Adrenal gland (tissue), 12 donors: ENCODE results near the gene SLC12A6. TPM values are rescaled to one million over a fixed set of nuclear protein-coding genes. Genes with fewer than 3 reads are reported as not detected.

ENCODE experiments used
- DNase-seq, 7 donors: peaks; one replicate each; pipeline ENCODE4 v3.0.0-alpha.2; 2019 to 2020
- H3K27ac ChIP-seq, 5 donors: fragments of 200-600 bp; sonication (generic) in 4 of 5; 1 replicate in 3 of 5; 2 replicates in 2 of 5; pipeline versions ENCODE4 v1.5.1 to v1.8.0; 2016 to 2020; ENCODE audit warnings: mild to moderate bottlenecking in 1 of 5
- H3K27me3 ChIP-seq: fragments of 200-600 bp; 2 replicates; pipeline ENCODE4 v1.8.0; 2021
- H3K36me3 ChIP-seq, 2 donors: fragments of 200-600 bp; replicated peaks in 1 of 2; 1 replicate in 1 of 2; 2 replicates in 1 of 2; pipeline versions ENCODE4 v1.5.1 to v1.8.0; 2018 to 2022
- H3K4me1 ChIP-seq, 2 donors: fragments of 200-600 bp; replicated peaks in 1 of 2; 1 replicate in 1 of 2; 2 replicates in 1 of 2; pipeline versions ENCODE4 v1.5.1 to v1.8.0; 2018 to 2021
- H3K4me3 ChIP-seq, 4 donors: fragments of 200-600 bp; sonication (generic) in 3 of 4; one replicate each; pipeline ENCODE4 v1.5.1; 2016 to 2018
- H3K9me3 ChIP-seq, 3 donors: fragments of 200-600 bp; sonication (generic) in 1 of 3; replicated peaks in 1 of 3; 1 replicate in 2 of 3; 2 replicates in 1 of 3; pipeline versions ENCODE4 v1.5.1 to v1.8.0; 2016 to 2021
- CTCF ChIP-seq, 6 experiments: fragments of 450-650 bp in 4 of 6; fragments of 200-600 bp in 2 of 6; sonication (generic) in 1 of 6; IDR thresholded peaks; 1 replicate in 5 of 6; 2 replicates in 1 of 6; pipeline versions ENCODE4 v1.5.1 to v1.8.0; 2016 to 2021; ENCODE audit warnings: antibody characterized with exemption in 6 of 6, mild to moderate bottlenecking in 2 of 6, moderate library complexity in 1 of 6
- POLR2A ChIP-seq, 2 donors: fragments of 450-650 bp; IDR thresholded peaks; one replicate each; pipeline ENCODE4 v1.6.1; 2017; ENCODE audit warnings: antibody characterized with exemption in 2 of 2, mild to moderate bottlenecking in 2 of 2, moderate library complexity in 1 of 2
- WGBS, 4 donors: extraction: QIAGEN DNeasy Blood & Tissue Kit in 2 of 4; methylation state at CpG; one replicate each; pipeline versions ENCODE4 v1.1.5 to v1.1.7; 2013 to 2017; 5-methylcytosine and 5-hydroxymethylcytosine counted together
- intact Hi-C, 2 donors: fragments of 100-400 bp; cut with DNase I; formaldehyde crosslinking; loops; one replicate each; pipeline versions ENCODE4 v1.14.1 to v1.15.0; 2022 to 2023
- polyA plus RNA-seq, 3 donors: library from polyadenylated mRNA; stranded (reverse); fragments of 200-250 nt in 2 of 3; fragments of 350-450 nt in 1 of 3; fragmentation: Illumina TruSeq in 1 of 3; extraction: RNeasy Lipid Tissue Mini Kit (QIAGEN cat#74804) in 1 of 3; gene quantifications; one replicate each; pipeline ENCODE4 v1.2.3, GENCODE V29; 2013 to 2014
- total RNA-seq, 9 donors: library from RNA; depleted of rRNA in 4 of 9; stranded (reverse); fragments of >200 nt in 4 of 9; fragments of 120-200 nt in 1 of 9; fragmentation: NEBNext Ultra II Directional in 1 of 9; extraction: Animal tissue kit (Norgen Biotek cat#: 25700) in 1 of 9; gene quantifications; one replicate each; pipeline versions ENCODE4 v1.1.0 to v1.2.4, GENCODE V29; 2013 to 2023
- donor health status: healthy with polysubstance abuse.
- donor health status: Bipolar disorder and iron deficiency.
- donor health status: DM: yes; HTN: yes; CAD: no.
- donor health status: DM: no; HTN: no; CAD: no.
- donor health status: DM: no; HTN: no; CAD: no.
- donor health status: DM: yes; HTN: yes; CAD: no.

Gene SLC12A6
- total and polyA plus RNA-seq, 12 donors, result 3.3 to 101 (median 17.3) TPM

GRCh38 chr15:34266751-34267150 is 70.8 kb downstream of the SLC12A6 start:
- Histone ChIP-seq H3K4me3 (no peak overlapping the region), H3K9me3 (no peaks in the 10 kb centered on the region), H3K27ac (no peak overlapping the region), H3K36me3 (no peaks in the 10 kb centered on the region), H3K4me1 (peaks cover under 1% of the 10 kb centered on the region in 2 donors), H3K27me3 (no peaks in the 10 kb centered on the region)
- no peak for DNase-seq
- intact Hi-C loops, result no loop called here
- TF ChIP-seq POLR2A (IDR thresholded peaks at IDR 0.05), result no peak
- no peak for TF ChIP-seq CTCF (IDR thresholded peaks at IDR 0.05)

- 78 to 89% (median 84%) methylated on average over 2 of the region's 2 CpGs for WGBS, 4 donors
- intact Hi-C loops, result no loop called here
- no peak for DNase-seq
- H3K36me3 ChIP-seq, result no peaks in the 10 kb centered on the region
- H3K27ac ChIP-seq, result no peak overlapping the region
- H3K4me3 ChIP-seq, result no peak overlapping the region
- H3K27me3 ChIP-seq, result no peaks in the 10 kb centered on the region
- H3K9me3 ChIP-seq, result no peaks in the 10 kb centered on the region
- H3K4me1 ChIP-seq, result no peaks in the 10 kb centered on the region
- TF ChIP-seq POLR2A (IDR thresholded peaks at IDR 0.05) (no peak), CTCF (IDR thresholded peaks at IDR 0.05) (no peak)
Measured at GRCh38 chr15:34264076-34264475, 73.5 kb downstream of the SLC12A6 start.

- Histone ChIP-seq H3K9me3 (no peaks in the 10 kb centered on the region), H3K27me3 (no peaks in the 10 kb centered on the region), H3K27ac (no peak overlapping the region), H3K4me1 (no peaks in the 10 kb centered on the region), H3K36me3 (peaks cover 0 to 4% of the 10 kb centered on the region in 2 donors), H3K4me3 (no peak overlapping the region)
- WGBS, 4 donors, result 93 to 99% (median 97%) methylated on average over 13 of the region's 13 CpGs
- TF ChIP-seq CTCF (IDR thresholded peaks at IDR 0.05) (no peak), POLR2A (IDR thresholded peaks at IDR 0.05) (no peak)
- no peak for DNase-seq
- intact Hi-C loops, result no loop called here
Measured at GRCh38 chr15:34262362-34262761, 75.2 kb downstream of the SLC12A6 start.

- WGBS, 4 donors, result 88 to 95% (median 94%) methylated on average over 3 of the region's 3 CpGs
- no peak overlapping the region for H3K27ac ChIP-seq
- no peak for TF ChIP-seq POLR2A (IDR thresholded peaks at IDR 0.05)
- no peak for TF ChIP-seq CTCF (IDR thresholded peaks at IDR 0.05)
- no peaks in the 10 kb centered on the region for H3K27me3 ChIP-seq
- peaks cover 0 to 4% of the 10 kb centered on the region in 2 donors for H3K36me3 ChIP-seq
- intact Hi-C loops, result no loop called here
- H3K9me3 ChIP-seq, result no peaks in the 10 kb centered on the region
- H3K4me1 ChIP-seq, result no peaks in the 10 kb centered on the region
- no peak overlapping the region for H3K4me3 ChIP-seq
- DNase-seq, result no peak
Measured at GRCh38 chr15:34259566-34259965, 78.0 kb downstream of the SLC12A6 start.
